Stimulated activated naive CD4-positive, alpha-beta T cell (primary cell): ENCODE results near the gene DIPK2A.

Experiments
- DNase-seq, 6 experiments: peaks; one replicate each; lab custom pipeline; 2025; lab: John Stamatoyannopoulos, UW

DIPK2A gene

GRCh38 chr3:143971359-143972154, at the start of gene DIPK2A:
TSS of gene DIPK2A (plus strand) at chr3:143971823. CDS start at chr3:143972333, 510 bp downstream.
- DNase-seq: peak; percentile 93 to 99 (median 96)

- no peak for DNase-seq
Measured at GRCh38 chr3:143924522-143925285, 46.9 kb upstream of the DIPK2A start.

- DNase-seq: no peak
Measured at GRCh38 chr3:143928056-143928455, 43.6 kb upstream of the DIPK2A start.

- no peak for DNase-seq
Measured at GRCh38 chr3:143928541-143929255, 42.9 kb upstream of the DIPK2A start.

GRCh38 chr3:143934791-143935190, 36.8 kb upstream of the DIPK2A start:
- no peak for DNase-seq

GRCh38 chr3:143935678-143936077, 35.9 kb upstream of the DIPK2A start:
- DNase-seq: no peak

GRCh38 chr3:143950810-143951209, 20.8 kb upstream of the DIPK2A start:
- DNase-seq: no peak

GRCh38 chr3:143951351-143951971, 20.2 kb upstream of the DIPK2A start:
- peak in 4 of 6 experiments; percentile 4 to 47 (median 19) for DNase-seq

- no peak for DNase-seq
Measured at GRCh38 chr3:143952569-143953072, 19.0 kb upstream of the DIPK2A start.

GRCh38 chr3:143955113-143955512, 16.5 kb upstream of the DIPK2A start:
- DNase-seq: no peak

GRCh38 chr3:143956838-143957237, 14.8 kb upstream of the DIPK2A start:
- no peak for DNase-seq

GRCh38 chr3:143957453-143957852, 14.2 kb upstream of the DIPK2A start:
- no peak for DNase-seq

- DNase-seq: no peak
Measured at GRCh38 chr3:143958966-143959365, 12.7 kb upstream of the DIPK2A start.

GRCh38 chr3:143961342-143961741, 10.3 kb upstream of the DIPK2A start:
- no peak for DNase-seq

GRCh38 chr3:143963946-143964345, 7.7 kb upstream of the DIPK2A start:
- no peak for DNase-seq

GRCh38 chr3:143970773-143971358, 757 bp upstream of the DIPK2A start:
- DNase-seq: peak; percentile 16 to 71 (median 47)

- DNase-seq: peak in 2 of 6 experiments; percentile 66 to 85
Measured at GRCh38 chr3:143972155-143972504, 507 bp downstream of the DIPK2A start.

- peak; percentile 51 to 79 (median 64) for DNase-seq
Measured at GRCh38 chr3:143972505-143973258, 1.1 kb downstream of the DIPK2A start.

GRCh38 chr3:143973259-143974021, 1.8 kb downstream of the DIPK2A start:
- DNase-seq: peak in 3 of 6 experiments; percentile 30 to 74 (median 67)
